Tibial artery (tissue), 4 donors: ENCODE data around the gene CLCN7.

ENCODE experiments used
- DNase-seq, 2 donors: peaks; one replicate each; pipeline ENCODE4 v3.0.0-alpha.2; 2019
- H3K27ac ChIP-seq, 2 donors: fragments of 200-600 bp; sonication (generic) in 1 of 2; 1 replicate in 1 of 2; 2 replicates in 1 of 2; pipeline ENCODE4 v1.5.1; 2018 to 2019; ENCODE audit warnings: mild to moderate bottlenecking in 1 of 2
- H3K27me3 ChIP-seq, 2 donors: fragments of 200-600 bp; sonication (generic) in 1 of 2; one replicate each; pipeline versions ENCODE4 v1.5.1 to v1.6.0; 2016 to 2019
- H3K36me3 ChIP-seq, 3 donors: fragments of 200-600 bp; sonication (generic) in 2 of 3; one replicate each; pipeline ENCODE4 v1.5.1; 2016 to 2019; ENCODE audit warnings: mild to moderate bottlenecking in 2 of 3
- H3K4me1 ChIP-seq, 4 donors: fragments of 200-600 bp; sonication (generic) in 2 of 4; 1 replicate in 3 of 4; 2 replicates in 1 of 4; pipeline ENCODE4 v1.5.1; 2016 to 2019
- H3K4me3 ChIP-seq, 2 donors: fragments of 200-600 bp; sonication (generic) in 1 of 2; 1 replicate in 1 of 2; 2 replicates in 1 of 2; pipeline ENCODE4 v1.5.1; 2018 to 2019; ENCODE audit warnings: mild to moderate bottlenecking in 2 of 2
- H3K9me3 ChIP-seq, 3 donors: fragments of 200-600 bp; sonication (generic) in 1 of 3; one replicate each; pipeline ENCODE4 v1.5.1; 2016 to 2019
- CTCF ChIP-seq, 2 experiments: fragments of 200-600 bp in 1 of 2; fragments of 450-650 bp in 1 of 2; IDR thresholded peaks; one replicate each; pipeline ENCODE4 v1.5.1; 2017 to 2019; ENCODE audit warnings: antibody characterized with exemption in 2 of 2, mild to moderate bottlenecking in 1 of 2, moderate library complexity in 1 of 2
- intact Hi-C: fragments of 100-400 bp; cut with DNase I; formaldehyde crosslinking; loops from one replicate; pipeline ENCODE4 v1.15.0; 2023; ENCODE audit warnings: low total_unique reads

The CLCN7 gene

GRCh38 chr16:1429012-1429411, 45.8 kb downstream of the CLCN7 start:
- TF ChIP-seq CTCF (IDR thresholded peaks at IDR 0.05), result no peak
- intact Hi-C loops, result loop anchor here (10.0 kb wide), 1 partner anchor 46 kb away; the partner anchor contains the start of gene CLCN7
- Histone ChIP-seq H3K36me3 (no peaks in the 10 kb centered on the region), H3K27me3 (peaks cover 0 to 44% of the 10 kb centered on the region in 2 donors), H3K4me1 (peaks cover 0 to 9% (median 0%) of the 10 kb centered on the region in 4 donors), H3K4me3 (no peak overlapping the region), H3K9me3 (no peaks in the 10 kb centered on the region), H3K27ac (no peak overlapping the region)
- no peak for DNase-seq

- no peak overlapping the region for H3K4me3 ChIP-seq
- no peaks in the 10 kb centered on the region for H3K9me3 ChIP-seq
- TF ChIP-seq CTCF (IDR thresholded peaks at IDR 0.05), result no peak
- peaks cover 0 to 9% (median 0%) of the 10 kb centered on the region in 4 donors for H3K4me1 ChIP-seq
- H3K27ac ChIP-seq, result no peak overlapping the region
- intact Hi-C loops, result loop anchor here (10.0 kb wide), 1 partner anchor 46 kb away; the partner anchor contains the start of gene CLCN7
- no peaks in the 10 kb centered on the region for H3K36me3 ChIP-seq
- no peak for DNase-seq
- peaks cover 0 to 39% of the 10 kb centered on the region in 2 donors for H3K27me3 ChIP-seq
Observed at GRCh38 chr16:1428511-1428910, 46.3 kb downstream of the CLCN7 start.

GRCh38 chr16:1427473-1428461, 47.1 kb downstream of the CLCN7 start:
- Histone ChIP-seq H3K9me3 (no peaks in the 10 kb centered on the region), H3K4me3 (no peak overlapping the region), H3K36me3 (no peaks in the 10 kb centered on the region), H3K27me3 (peaks cover 0 to 32% of the 10 kb centered on the region in 2 donors), H3K4me1 (peaks cover 0 to 9% (median 0%) of the 10 kb centered on the region in 4 donors), H3K27ac (no peak overlapping the region)
- TF ChIP-seq CTCF (IDR thresholded peaks at IDR 0.05), result no peak
- intact Hi-C loops, result loop anchor here (10.0 kb wide), 1 partner anchor 47 kb away; the partner anchor contains the start of gene CLCN7
- no peak for DNase-seq

GRCh38 chr16:1426734-1427471, 47.9 kb downstream of the CLCN7 start:
- no peak for DNase-seq
- H3K4me3 ChIP-seq, result no peak overlapping the region
- peaks cover 0 to 15% (median under 1%) of the 10 kb centered on the region in 4 donors for H3K4me1 ChIP-seq
- H3K36me3 ChIP-seq, result no peaks in the 10 kb centered on the region
- no peak overlapping the region for H3K27ac ChIP-seq
- H3K27me3 ChIP-seq, result peaks cover 0 to 24% of the 10 kb centered on the region in 2 donors
- intact Hi-C loops, result loop anchor here (10.0 kb wide), 1 partner anchor 48 kb away; the partner anchor contains the start of gene CLCN7
- no peak for TF ChIP-seq CTCF (IDR thresholded peaks at IDR 0.05)
- no peaks in the 10 kb centered on the region for H3K9me3 ChIP-seq

- Histone ChIP-seq H3K9me3 (no peaks in the 10 kb centered on the region), H3K4me1 (peaks cover 0 to 22% (median 4%) of the 10 kb centered on the region in 4 donors), H3K36me3 (no peaks in the 10 kb centered on the region), H3K4me3 (no peak overlapping the region), H3K27me3 (peaks cover 0 to 18% of the 10 kb centered on the region in 2 donors), H3K27ac (no peak overlapping the region)
- intact Hi-C loops, result loop anchor here (10.0 kb wide), 1 partner anchor 49 kb away; the partner anchor contains the start of gene CLCN7
- TF ChIP-seq CTCF (IDR thresholded peaks at IDR 0.05), result no peak
- DNase-seq, result no peak
Observed at GRCh38 chr16:1425616-1426370, 49.0 kb downstream of the CLCN7 start.
